ENCODE measurements around the gene C11orf98. TPM values are rescaled to one million over a fixed set of nuclear protein-coding genes. Genes with fewer than 3 reads are reported as not detected.

Gene C11orf98
- total RNA-seq, 2 experiments from 2014 or later = 105 to 148 TPM

GRCh38 chr11:62614275-62614674 is 50.7 kb downstream of the C11orf98 start:
- Histone ChIP-seq H3K27ac (ENCODE audit: low read depth, low read length, poor library complexity, severe bottlenecking) (peak overlapping the region; percentile 7), H3K79me2 (ENCODE audit: insufficient read depth, low read depth, low read length) (peaks cover 8% of the 10 kb centered on the region; the same call in 1 of the 2 replicates)

GRCh38 chr11:62613291-62613778 is 51.7 kb downstream of the C11orf98 start:
- no peak for DNase-seq (ENCODE audit: low spot score)
- Histone ChIP-seq H3K36me3 (ENCODE audit: insufficient read depth, low read length) (peaks cover 20% of the 10 kb centered on the region), H2AFZ (ENCODE audit: low read length) (no peak overlapping the region), H3K79me2 (ENCODE audit: insufficient read depth, low read depth, low read length) (peaks cover 5% of the 10 kb centered on the region; the same call in 1 of the 2 replicates), H3K4me1 (ENCODE audit: insufficient read depth, low read length, poor library complexity, severe bottlenecking) (peaks cover 20% of the 10 kb centered on the region), H3K4me3 (ENCODE audit: low read depth, low read length, poor library complexity, severe bottlenecking) (no peak overlapping the region), H3K27ac (ENCODE audit: low read depth, low read length, poor library complexity, severe bottlenecking) (peak overlapping the region; percentile 61), H3K4me2 (ENCODE audit: low read length) (peak overlapping the region; percentile 86; the same call in 1 of the 2 replicates), H3K9me2 (ENCODE audit: insufficient read depth, low read length) (no peaks in the 10 kb centered on the region), H4K20me1 (ENCODE audit: insufficient read depth, low read length) (no peaks in the 10 kb centered on the region), H3K9me3 (ENCODE audit: low read length) (no peaks in the 10 kb centered on the region)
- intact Hi-C loops (cut with micrococcal nuclease; ENCODE audit: unreplicated experiment) = loop anchor here (2.0 kb wide), 1 partner anchor 51 kb away; the partner anchor contains the start of genes C11orf98 and CSKMT
- no TSS peak for BruUV-seq (replicated peaks)
- no peak for TF ChIP-seq CTCF (conservative IDR thresholded peaks at IDR 0.05; ENCODE audit: low read length)
- ChIA-PET POLR2A (interaction anchor here (0.5 kb wide), 1 partner anchor 22 kb away, joined by 4 read pairs; the partner anchor contains the start of gene TUT1), CTCF (ENCODE audit: unreplicated experiment) (no interaction called here)

More at GRCh38 chr11:62614275-62614674, 50.7 kb downstream of the C11orf98 start:
- TF ChIP-seq CTCF (conservative IDR thresholded peaks at IDR 0.05; ENCODE audit: low read length) = no peak
- Histone ChIP-seq H3K4me1 (ENCODE audit: insufficient read depth, low read length, poor library complexity, severe bottlenecking) (peaks cover 21% of the 10 kb centered on the region), H3K9me3 (ENCODE audit: low read length) (no peaks in the 10 kb centered on the region), H2AFZ (ENCODE audit: low read length) (no peak overlapping the region), H3K36me3 (ENCODE audit: insufficient read depth, low read length) (peaks cover 24% of the 10 kb centered on the region), H3K4me3 (ENCODE audit: low read depth, low read length, poor library complexity, severe bottlenecking) (no peak overlapping the region), H3K4me2 (ENCODE audit: low read length) (no peak overlapping the region), H3K9me2 (ENCODE audit: insufficient read depth, low read length) (no peaks in the 10 kb centered on the region), H4K20me1 (ENCODE audit: insufficient read depth, low read length) (no peaks in the 10 kb centered on the region)
- CTCF ChIA-PET (ENCODE audit: unreplicated experiment) = no interaction called here
- intact Hi-C loops (cut with micrococcal nuclease; ENCODE audit: unreplicated experiment) = no loop called here
- POLR2A ChIA-PET = no interaction called here
- no peak for DNase-seq (ENCODE audit: low spot score)
- BruUV-seq (replicated peaks) = no TSS peak

Small RNA genes within 50 kb of the gene (small RNA-seq; reads per million reads assigned to genes)
- gene SNORA57 = not detected

Other genes starting within 250 kb of the C11orf98 start
- gene SCGB1A1, start 246.2 kb downstream of the C11orf98 start, total RNA-seq (2014; rRNA removed; shearing (Covaris generic)) = not detected in 2 replicates
- not detected in 2 replicates for gene SCGB1A1, start 246.2 kb downstream of the C11orf98 start, total RNA-seq (2022)
- gene AHNAK, start 118.4 kb downstream of the C11orf98 start, total RNA-seq (2014; rRNA removed; shearing (Covaris generic)) = 0.08 and 0.28 TPM in 2 replicates
- gene AHNAK, start 118.4 kb downstream of the C11orf98 start, total RNA-seq (2022) = 0.21 and 0.30 TPM in 2 replicates
- 2,328 and 2,651 TPM in 2 replicates for gene EEF1G, start 91.3 kb downstream of the C11orf98 start, total RNA-seq (2014; rRNA removed; shearing (Covaris generic))
- gene EEF1G, start 91.3 kb downstream of the C11orf98 start, total RNA-seq (2022) = 1,778 and 1,903 TPM in 2 replicates
- 15.6 and 22.5 TPM in 2 replicates for gene TUT1, start 73.7 kb downstream of the C11orf98 start, total RNA-seq (2014; rRNA removed; shearing (Covaris generic))
- gene TUT1, start 73.7 kb downstream of the C11orf98 start, total RNA-seq (2022) = 38.2 and 40.4 TPM in 2 replicates
- gene MTA2, start 63.3 kb downstream of the C11orf98 start, total RNA-seq (2014; rRNA removed; shearing (Covaris generic)) = 130 and 133 TPM in 2 replicates
- gene MTA2, start 63.3 kb downstream of the C11orf98 start, total RNA-seq (2022) = 162 and 174 TPM in 2 replicates
- gene EML3, start 52.4 kb downstream of the C11orf98 start, total RNA-seq (2014; rRNA removed; shearing (Covaris generic)) = 41.2 and 52.8 TPM in 2 replicates
- gene EML3, start 52.4 kb downstream of the C11orf98 start, total RNA-seq (2022) = 81.6 and 92.6 TPM in 2 replicates
- gene ROM1, start 52.0 kb downstream of the C11orf98 start, total RNA-seq (2014; rRNA removed; shearing (Covaris generic)) = 0.69 and 1.1 TPM in 2 replicates
- gene ROM1, start 52.0 kb downstream of the C11orf98 start, total RNA-seq (2022) = 1.2 and 2.5 TPM in 2 replicates
- 55.8 and 74.3 TPM in 2 replicates for gene B3GAT3, start 43.2 kb downstream of the C11orf98 start, total RNA-seq (2014; rRNA removed; shearing (Covaris generic))
- gene B3GAT3, start 43.2 kb downstream of the C11orf98 start, total RNA-seq (2022) = 66.2 and 71.3 TPM in 2 replicates
- 91.4 and 108 TPM in 2 replicates for gene GANAB, start 18.6 kb downstream of the C11orf98 start, total RNA-seq (2014; rRNA removed; shearing (Covaris generic))
- gene GANAB, start 18.6 kb downstream of the C11orf98 start, total RNA-seq (2022) = 205 and 217 TPM in 2 replicates
- gene INTS5, start 11.9 kb downstream of the C11orf98 start, total RNA-seq (2014; rRNA removed; shearing (Covaris generic)) = 22.5 and 25.5 TPM in 2 replicates
- gene INTS5, start 11.9 kb downstream of the C11orf98 start, total RNA-seq (2022) = 22.1 and 25.1 TPM in 2 replicates
- 88.4 and 90.8 TPM in 2 replicates for gene CSKMT, start 102 bp upstream of the C11orf98 start, total RNA-seq (2014; rRNA removed; shearing (Covaris generic))
- 52.6 and 80.1 TPM in 2 replicates for gene CSKMT, start 102 bp upstream of the C11orf98 start, total RNA-seq (2022)
- gene UQCC3, start 6.5 kb upstream of the C11orf98 start, total RNA-seq (2014; rRNA removed; shearing (Covaris generic)) = 40.0 and 40.3 TPM in 2 replicates
- gene UQCC3, start 6.5 kb upstream of the C11orf98 start, total RNA-seq (2022) = 13.1 and 15.5 TPM in 2 replicates
- gene LBHD1, start 7.1 kb upstream of the C11orf98 start, total RNA-seq (2014; rRNA removed; shearing (Covaris generic)) = 7.1 and 9.3 TPM in 2 replicates
- gene LBHD1, start 7.1 kb upstream of the C11orf98 start, total RNA-seq (2022) = 22.3 and 22.8 TPM in 2 replicates
- 101 and 123 TPM in 2 replicates for gene UBXN1, start 13.9 kb upstream of the C11orf98 start, total RNA-seq (2014; rRNA removed; shearing (Covaris generic))
- gene UBXN1, start 13.9 kb upstream of the C11orf98 start, total RNA-seq (2022) = 129 and 140 TPM in 2 replicates
- 0.79 and 1.3 TPM in 2 replicates for gene LRRN4CL, start 24.3 kb upstream of the C11orf98 start, total RNA-seq (2014; rRNA removed; shearing (Covaris generic))
- 0.65 TPM in 2 replicates for gene LRRN4CL, start 24.3 kb upstream of the C11orf98 start, total RNA-seq (2022)
- gene BSCL2, start 42.2 kb upstream of the C11orf98 start, total RNA-seq (2014; rRNA removed; shearing (Covaris generic)) = 20.7 and 21.6 TPM in 2 replicates
- 46.2 and 46.7 TPM in 2 replicates for gene BSCL2, start 42.2 kb upstream of the C11orf98 start, total RNA-seq (2022)
- gene GNG3, start 42.5 kb upstream of the C11orf98 start, total RNA-seq (2014; rRNA removed; shearing (Covaris generic)) = not detected in 2 replicates
- gene GNG3, start 42.5 kb upstream of the C11orf98 start, total RNA-seq (2022) = not detected in 2 replicates
- 8.3 and 19.2 TPM in 2 replicates for gene HNRNPUL2, start 62.2 kb upstream of the C11orf98 start, total RNA-seq (2014; rRNA removed; shearing (Covaris generic))
- 59.2 and 64.4 TPM in 2 replicates for gene HNRNPUL2, start 62.2 kb upstream of the C11orf98 start, total RNA-seq (2022)
- 36.7 and 51.7 TPM in 2 replicates for gene TTC9C, start 63.3 kb upstream of the C11orf98 start, total RNA-seq (2014; rRNA removed; shearing (Covaris generic))
- 70.2 and 75.1 TPM in 2 replicates for gene TTC9C, start 63.3 kb upstream of the C11orf98 start, total RNA-seq (2022)
- 11.1 and 11.8 TPM in 2 replicates for gene ZBTB3, start 89.0 kb upstream of the C11orf98 start, total RNA-seq (2014; rRNA removed; shearing (Covaris generic))
- gene ZBTB3, start 89.0 kb upstream of the C11orf98 start, total RNA-seq (2022) = 10.7 and 11.3 TPM in 2 replicates
- 108 and 118 TPM in 2 replicates for gene POLR2G, start 96.4 kb upstream of the C11orf98 start, total RNA-seq (2014; rRNA removed; shearing (Covaris generic))
- 115 and 118 TPM in 2 replicates for gene POLR2G, start 96.4 kb upstream of the C11orf98 start, total RNA-seq (2022)
- gene TAF6L, start 106.2 kb upstream of the C11orf98 start, total RNA-seq (2014; rRNA removed; shearing (Covaris generic)) = 23.7 and 26.1 TPM in 2 replicates
- 24.1 and 29.9 TPM in 2 replicates for gene TAF6L, start 106.2 kb upstream of the C11orf98 start, total RNA-seq (2022)
- gene TMEM179B, start 122.2 kb upstream of the C11orf98 start, total RNA-seq (2014; rRNA removed; shearing (Covaris generic)) = 22.8 and 33.1 TPM in 2 replicates
- 18.6 and 21.5 TPM in 2 replicates for gene TMEM179B, start 122.2 kb upstream of the C11orf98 start, total RNA-seq (2022)
- gene TMEM223, start 126.8 kb upstream of the C11orf98 start, total RNA-seq (2014; rRNA removed; shearing (Covaris generic)) = 32.6 and 42.9 TPM in 2 replicates
- 15.8 and 24.4 TPM in 2 replicates for gene TMEM223, start 126.8 kb upstream of the C11orf98 start, total RNA-seq (2022)
- gene NXF1, start 140.2 kb upstream of the C11orf98 start, total RNA-seq (2014; rRNA removed; shearing (Covaris generic)) = 35.1 and 53.3 TPM in 2 replicates
- 50.5 and 62.0 TPM in 2 replicates for gene NXF1, start 140.2 kb upstream of the C11orf98 start, total RNA-seq (2022)
- 21.7 and 30.6 TPM in 2 replicates for gene STX5, start 166.8 kb upstream of the C11orf98 start, total RNA-seq (2014; rRNA removed; shearing (Covaris generic))
- gene STX5, start 166.8 kb upstream of the C11orf98 start, total RNA-seq (2022) = 41.0 and 47.5 TPM in 2 replicates
- gene TEX54, start 167.6 kb upstream of the C11orf98 start, total RNA-seq (2014; rRNA removed; shearing (Covaris generic)) = 1.0 TPM in 1 of 2 replicates, not detected in the other
- gene TEX54, start 167.6 kb upstream of the C11orf98 start, total RNA-seq (2022) = 0.89 TPM in 1 of 2 replicates, not detected in the other
- gene WDR74, start 174.4 kb upstream of the C11orf98 start, total RNA-seq (2014; rRNA removed; shearing (Covaris generic)) = 139 and 169 TPM in 2 replicates
- 85.0 and 98.4 TPM in 2 replicates for gene WDR74, start 174.4 kb upstream of the C11orf98 start, total RNA-seq (2022)
- 289 and 291 TPM in 2 replicates for gene SLC3A2, start 215.7 kb upstream of the C11orf98 start, total RNA-seq (2014; rRNA removed; shearing (Covaris generic))
- 321 and 339 TPM in 2 replicates for gene SLC3A2, start 215.7 kb upstream of the C11orf98 start, total RNA-seq (2022)

All from OCI-LY7 (cell line).